ENCODE data around the gene DDX50. TPM values are rescaled to one million over a fixed set of nuclear protein-coding genes. Genes with fewer than 3 reads are reported as not detected.

The DDX50 gene, protein sequence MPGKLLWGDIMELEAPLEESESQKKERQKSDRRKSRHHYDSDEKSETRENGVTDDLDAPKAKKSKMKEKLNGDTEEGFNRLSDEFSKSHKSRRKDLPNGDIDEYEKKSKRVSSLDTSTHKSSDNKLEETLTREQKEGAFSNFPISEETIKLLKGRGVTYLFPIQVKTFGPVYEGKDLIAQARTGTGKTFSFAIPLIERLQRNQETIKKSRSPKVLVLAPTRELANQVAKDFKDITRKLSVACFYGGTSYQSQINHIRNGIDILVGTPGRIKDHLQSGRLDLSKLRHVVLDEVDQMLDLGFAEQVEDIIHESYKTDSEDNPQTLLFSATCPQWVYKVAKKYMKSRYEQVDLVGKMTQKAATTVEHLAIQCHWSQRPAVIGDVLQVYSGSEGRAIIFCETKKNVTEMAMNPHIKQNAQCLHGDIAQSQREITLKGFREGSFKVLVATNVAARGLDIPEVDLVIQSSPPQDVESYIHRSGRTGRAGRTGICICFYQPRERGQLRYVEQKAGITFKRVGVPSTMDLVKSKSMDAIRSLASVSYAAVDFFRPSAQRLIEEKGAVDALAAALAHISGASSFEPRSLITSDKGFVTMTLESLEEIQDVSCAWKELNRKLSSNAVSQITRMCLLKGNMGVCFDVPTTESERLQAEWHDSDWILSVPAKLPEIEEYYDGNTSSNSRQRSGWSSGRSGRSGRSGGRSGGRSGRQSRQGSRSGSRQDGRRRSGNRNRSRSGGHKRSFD
- total RNA-seq, result 10 to 100 TPM in 4 of 6 experiments, 1 to 10 TPM in 2; 7.4 to 12.4 (median 11.2) TPM
- long read RNA-seq, partial matches to known transcripts, result 4 of 4 reads
- long read RNA-seq, other reads (novel, unspliced or antisense), result 0 of 4 reads

DNA sequence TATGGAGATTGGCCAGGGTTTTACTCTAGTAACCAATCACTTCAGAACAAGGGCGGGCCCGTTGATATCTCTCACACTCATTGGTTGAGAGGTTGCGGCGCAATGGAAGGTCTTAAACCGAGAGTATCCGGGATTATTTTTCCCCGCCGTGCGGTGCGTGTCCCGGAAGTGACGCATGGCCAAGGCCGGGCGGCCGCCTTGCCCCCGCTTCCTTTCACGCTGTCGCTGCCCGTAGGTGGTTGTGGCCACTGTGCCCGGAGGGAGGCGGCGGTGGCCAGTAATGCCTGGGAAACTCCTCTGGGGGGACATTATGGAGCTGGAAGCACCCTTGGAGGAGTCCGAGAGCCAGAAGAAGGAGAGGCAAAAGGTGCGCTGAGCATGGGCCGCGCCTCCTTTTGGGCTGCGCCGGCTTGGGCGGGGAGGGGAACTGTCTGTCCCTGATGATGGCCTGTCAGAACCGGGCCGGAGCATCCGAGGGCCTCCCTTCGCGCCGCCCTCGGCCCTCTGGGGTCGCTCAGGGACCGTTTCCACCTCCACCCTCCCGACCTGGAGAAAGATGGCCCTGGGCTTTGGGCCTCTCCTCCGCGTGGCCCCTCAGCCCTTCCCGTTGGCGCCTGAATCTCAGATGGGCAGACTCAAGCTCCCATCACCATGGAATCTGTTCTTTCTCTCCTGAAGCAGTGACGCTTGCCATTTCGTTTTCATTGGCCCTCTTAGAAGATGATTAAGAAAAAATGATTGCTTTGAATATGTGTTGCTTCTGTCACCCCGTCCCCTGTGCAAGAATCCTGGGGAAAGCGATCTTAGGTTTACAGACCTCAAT lies at the start of gene DDX50:
Gene DDX50, plus strand, starts transcription at position 211 of the 823 bp plus-strand sequence. Its CDS starts 70 bp downstream, at position 281.
- intact Hi-C loops (cut with DNase I), result no loop called here
- TF ChIP-seq POLR2A (IDR thresholded peaks at IDR 0.05) (peak; percentile 84), CTCF (IDR thresholded peaks at IDR 0.05) (peak in 1 of 4 donors; percentile 27)
- no peaks in the 10 kb centered on the region for H3K27me3 ChIP-seq
- H3K4me3 ChIP-seq, result peak within 1 kb of the TSS; percentile 73 to 94 (median 78)
- ATAC-seq, result peak; percentile 96 to 98 (median 97)
- WGBS (ENCODE audit: insufficient coverage, low coverage, low lambda C conversion rate, missing lambda C conversion rate), result under 1% methylated on average over 27 of the region's 47 CpGs
- no peaks in the 10 kb centered on the region for H3K36me3 ChIP-seq
- DNase-seq, result peak; percentile 96 to 98 (median 98)
- H3K9me3 ChIP-seq, result no peaks in the 10 kb centered on the region
- H3K4me1 ChIP-seq, result peaks cover 0 to 11% (median 2%) of the 10 kb centered on the region in 4 donors
- peak within 1 kb of the TSS; percentile 97 to 98 (median 97) for H3K27ac ChIP-seq

DNA sequence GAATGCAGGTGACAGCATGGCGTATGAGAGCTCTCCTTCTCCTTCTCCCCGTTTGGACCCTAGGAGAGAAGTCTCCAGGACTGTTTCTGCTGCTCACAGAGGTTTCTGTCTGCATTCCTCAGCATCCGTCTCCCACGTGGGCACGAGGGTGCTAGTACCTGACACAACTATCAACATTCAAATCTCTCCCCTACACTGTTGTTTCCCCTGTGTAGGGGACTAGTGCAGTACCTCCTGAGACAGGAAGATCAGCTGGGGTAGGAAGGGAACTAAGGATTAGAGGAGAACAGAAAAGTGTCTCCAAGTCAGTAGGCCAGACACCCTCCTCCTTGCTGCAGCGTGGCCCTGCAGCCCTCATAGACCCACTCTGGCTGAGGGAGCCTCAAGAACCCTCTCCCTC lies 44.8 kb upstream of the DDX50 start:
- no peak overlapping the region for H3K4me3 ChIP-seq
- 52% methylated on average over 5 of the region's 6 CpGs for WGBS (ENCODE audit: insufficient coverage, low coverage, low lambda C conversion rate, missing lambda C conversion rate)
- H3K4me1 ChIP-seq, result no peaks in the 10 kb centered on the region
- intact Hi-C loops (cut with DNase I), result no loop called here
- H3K36me3 ChIP-seq, result no peaks in the 10 kb centered on the region
- H3K27ac ChIP-seq, result no peak overlapping the region
- no peaks in the 10 kb centered on the region for H3K9me3 ChIP-seq
- ATAC-seq (no peak), DNase-seq (no peak)
- H3K27me3 ChIP-seq, result no peaks in the 10 kb centered on the region
- TF ChIP-seq CTCF (IDR thresholded peaks at IDR 0.05), result no peak
- no peak for TF ChIP-seq POLR2A (IDR thresholded peaks at IDR 0.05)

DNA sequence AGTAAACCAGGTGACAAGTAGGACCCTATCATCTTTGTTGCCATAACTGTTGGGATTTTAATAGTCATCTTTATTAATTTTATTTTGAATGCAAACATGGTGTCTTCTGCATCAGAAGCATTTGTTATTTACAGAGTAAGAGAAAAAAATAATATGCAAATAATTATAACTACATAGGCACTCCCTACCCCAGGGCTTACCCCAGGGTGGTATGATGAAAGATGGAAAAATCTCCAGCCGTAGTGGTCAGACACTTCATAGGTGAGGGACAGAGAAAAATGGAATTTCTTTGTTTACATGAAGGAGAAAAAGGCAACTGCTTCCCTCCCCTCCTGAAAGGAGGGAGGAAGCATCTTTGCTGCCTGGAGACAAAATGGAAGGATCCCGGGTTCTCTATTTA lies 44.1 kb upstream of the DDX50 start:
- no peak overlapping the region for H3K27ac ChIP-seq
- TF ChIP-seq POLR2A (IDR thresholded peaks at IDR 0.05) (no peak), CTCF (IDR thresholded peaks at IDR 0.05) (no peak)
- H3K9me3 ChIP-seq, result no peaks in the 10 kb centered on the region
- DNase-seq, result no peak
- no peaks in the 10 kb centered on the region for H3K36me3 ChIP-seq
- no peak for ATAC-seq
- H3K27me3 ChIP-seq, result no peaks in the 10 kb centered on the region
- H3K4me1 ChIP-seq, result no peaks in the 10 kb centered on the region
- H3K4me3 ChIP-seq, result no peak overlapping the region
- WGBS (ENCODE audit: insufficient coverage, low coverage, low lambda C conversion rate, missing lambda C conversion rate), result 38% methylated on average over 2 of the region's 2 CpGs
- intact Hi-C loops (cut with DNase I), result no loop called here

GRCh38 chr10:68861253-68861652 lies 39.9 kb upstream of the DDX50 start:
- Histone ChIP-seq H3K27me3 (no peaks in the 10 kb centered on the region), H3K27ac (no peak overlapping the region), H3K4me3 (no peak overlapping the region), H3K9me3 (no peaks in the 10 kb centered on the region), H3K4me1 (no peaks in the 10 kb centered on the region), H3K36me3 (no peaks in the 10 kb centered on the region)
- TF ChIP-seq CTCF (IDR thresholded peaks at IDR 0.05) (no peak), POLR2A (IDR thresholded peaks at IDR 0.05) (no peak)
- intact Hi-C loops (cut with DNase I), result no loop called here
- DNase-seq (no peak), ATAC-seq (no peak)
- 84% methylated on average over 4 of the region's 5 CpGs for WGBS (ENCODE audit: insufficient coverage, low coverage, low lambda C conversion rate, missing lambda C conversion rate)
